ENCODE measurements around the gene SCARB1. TPM values are rescaled to one million over a fixed set of nuclear protein-coding genes. Genes with fewer than 3 reads are reported as not detected.

The SCARB1 gene
- total and polyA plus RNA-seq, 2 donors (not counting 3 experiments of a cell fraction or from before 2014, with no cell fraction given): 125 to 141 TPM

DNA sequence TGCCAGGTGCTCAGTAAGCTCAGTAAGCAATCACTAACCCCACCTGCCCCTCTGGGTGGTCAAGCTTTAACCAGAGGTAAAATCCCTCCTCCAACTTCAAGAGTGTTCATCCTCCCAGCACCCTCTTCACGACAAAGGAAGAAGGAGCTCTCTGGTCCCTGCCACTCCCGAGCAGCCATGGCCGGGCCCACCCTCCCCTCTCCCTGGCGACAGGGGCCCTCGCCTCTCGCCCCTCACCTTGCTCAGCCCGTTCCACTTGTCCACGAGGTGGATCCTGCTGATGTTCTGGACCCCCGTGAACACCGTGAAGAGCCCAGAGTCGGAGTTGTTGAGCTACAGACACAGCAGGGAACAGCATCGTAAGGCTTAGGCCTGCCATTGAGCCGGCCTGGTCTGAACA is 52.0 kb downstream of the SCARB1 start:
- no peak overlapping the region for H3K4me2 ChIP-seq (ENCODE audit: insufficient read depth, low read length)
- no peak for TF ChIP-seq EZH2 (IDR thresholded peaks at IDR 0.05; ENCODE audit: borderline replicate concordance, low read depth, low read length, severe bottlenecking)
- TF ChIP-seq FOS (IDR thresholded peaks at IDR 0.05; ENCODE audit: borderline replicate concordance, insufficient read depth, low read length): no peak
- no peak for TF ChIP-seq GATA2 (IDR thresholded peaks at IDR 0.05; ENCODE audit: insufficient read depth, insufficient read length, low read depth, low read length)
- no peak for TF ChIP-seq MAX (IDR thresholded peaks at IDR 0.05; ENCODE audit: insufficient read depth, insufficient read length)
- no peak for TF ChIP-seq POLR2AphosphoS5 (IDR thresholded peaks at IDR 0.05; ENCODE audit: insufficient read depth, low read depth, low read length)
- ChIA-PET CTCF (no interaction called here), POLR2A (no interaction called here)
- H3K27ac ChIP-seq (ENCODE audit: insufficient read depth, low read depth, low read length): no peak overlapping the region
- H2AFZ ChIP-seq (ENCODE audit: low read depth, low read length): no peak overlapping the region
- dilution Hi-C loops (cut with MboI; ENCODE audit: extremely low pct_ligation_motif_present, low sequenced_read_pairs): no loop called here
- DNase-seq (ENCODE audit: low read depth, low spot score) (no peak), FAIRE-seq (no peak)
- H3K9me1 ChIP-seq (replicated peaks; ENCODE audit: control insufficient read depth, extremely low read depth, insufficient read depth, low read length): no peaks in the 10 kb centered on the region
- H3K9ac ChIP-seq (replicated peaks; ENCODE audit: extremely low read depth, insufficient read depth, low read length): no peak overlapping the region
- no peaks in the 10 kb centered on the region for H3K27me3 ChIP-seq (ENCODE audit: control insufficient read depth in 2 of 2, insufficient read depth in 2 of 2, low read length in 2 of 2)
- no peak overlapping the region for H3K4me3 ChIP-seq (replicated peaks in 1 of 3; ENCODE audit: insufficient read depth in 1 of 3, low read depth in 1 of 3, low read length in 3 of 3)
- H4K20me1 ChIP-seq (replicated peaks; ENCODE audit: control insufficient read depth, extremely low read depth, insufficient read depth, low read length): no peaks in the 10 kb centered on the region
- intact Hi-C loops (cut with micrococcal nuclease): no loop called here
- no TSS peak for BruUV-seq (replicated peaks)
- H3K4me1 ChIP-seq (ENCODE audit: control insufficient read depth, extremely low read depth, insufficient read depth, low read length): no peaks in the 10 kb centered on the region
- peaks cover 0 to 12% of the 10 kb centered on the region in 2 experiments for H3K36me3 ChIP-seq (ENCODE audit: control insufficient read depth in 2 of 2, extremely low read depth in 1 of 2, insufficient read depth in 2 of 2, low read length in 2 of 2)
- no peaks in the 10 kb centered on the region for H3K79me2 ChIP-seq (ENCODE audit: control insufficient read depth, insufficient read depth, low read length)
- no peaks in the 10 kb centered on the region for H3K9me3 ChIP-seq (replicated peaks; ENCODE audit: control insufficient read depth, insufficient read depth, low read length)

- H3K27me3 ChIP-seq (ENCODE audit: control insufficient read depth in 2 of 2, insufficient read depth in 2 of 2, low read length in 2 of 2): no peaks in the 10 kb centered on the region
- ChIA-PET POLR2A (no interaction called here), CTCF (no interaction called here)
- TF ChIP-seq GATA2 (IDR thresholded peaks at IDR 0.05; ENCODE audit: insufficient read depth, insufficient read length, low read depth, low read length) (no peak), MYC (IDR thresholded peaks at IDR 0.05; ENCODE audit: low read depth, low read length) (no peak)
- no peaks in the 10 kb centered on the region for H4K20me1 ChIP-seq (replicated peaks; ENCODE audit: control insufficient read depth, extremely low read depth, insufficient read depth, low read length)
- intact Hi-C loops (cut with micrococcal nuclease): no loop called here
- FAIRE-seq (no peak), DNase-seq (ENCODE audit: low read depth, low spot score) (no peak)
- no peak overlapping the region for H3K9ac ChIP-seq (replicated peaks; ENCODE audit: extremely low read depth, insufficient read depth, low read length)
- no TSS peak for BruUV-seq (replicated peaks)
- H3K4me2 ChIP-seq (ENCODE audit: insufficient read depth, low read length): no peak overlapping the region
- H3K36me3 ChIP-seq (ENCODE audit: control insufficient read depth in 2 of 2, extremely low read depth in 1 of 2, insufficient read depth in 2 of 2, low read length in 2 of 2): peaks cover 0 to 12% of the 10 kb centered on the region in 2 experiments
- H3K79me2 ChIP-seq (ENCODE audit: control insufficient read depth, insufficient read depth, low read length): no peaks in the 10 kb centered on the region
- dilution Hi-C loops (cut with MboI; ENCODE audit: extremely low pct_ligation_motif_present, low sequenced_read_pairs): no loop called here
- H3K4me1 ChIP-seq (ENCODE audit: control insufficient read depth, extremely low read depth, insufficient read depth, low read length): no peaks in the 10 kb centered on the region
- H2AFZ ChIP-seq (ENCODE audit: low read depth, low read length): no peak overlapping the region
- H3K9me3 ChIP-seq (replicated peaks; ENCODE audit: control insufficient read depth, insufficient read depth, low read length): no peaks in the 10 kb centered on the region
- H3K27ac ChIP-seq (ENCODE audit: insufficient read depth, low read depth, low read length): no peak overlapping the region
- H3K9me1 ChIP-seq (replicated peaks; ENCODE audit: control insufficient read depth, extremely low read depth, insufficient read depth, low read length): no peaks in the 10 kb centered on the region
- no peak overlapping the region for H3K4me3 ChIP-seq (replicated peaks in 1 of 3; ENCODE audit: insufficient read depth in 1 of 3, low read depth in 1 of 3, low read length in 3 of 3)
Measured at GRCh38 chr12:124809878-124810277, 53.8 kb downstream of the SCARB1 start.
